Measurements from ENCODE around the gene C19orf38. TPM values are rescaled to one million over a fixed set of nuclear protein-coding genes. Genes with fewer than 3 reads are reported as not detected.

C19orf38 gene
- polyA plus RNA-seq, 1 donor from 2014 or later: not detected

GRCh38 chr19:10862561-10863106 is 14.4 kb downstream of the C19orf38 start:
- Histone ChIP-seq H3K27ac (ENCODE audit: low read length) (no peak overlapping the region), H3K4me2 (ENCODE audit: low read length) (no peak overlapping the region), H3K9me3 (ENCODE audit: low read length) (no peaks in the 10 kb centered on the region), H3K9me2 (ENCODE audit: insufficient read depth, low read length) (no peaks in the 10 kb centered on the region), H3K27me3 (ENCODE audit: insufficient read depth, low read depth, low read length) (no peaks in the 10 kb centered on the region), H3K9ac (ENCODE audit: low read length) (no peak overlapping the region), H4K20me1 (ENCODE audit: insufficient read depth) (no peaks in the 10 kb centered on the region), H3K36me3 (ENCODE audit: insufficient read depth, low read length) (no peaks in the 10 kb centered on the region), H3K79me2 (replicated peaks; ENCODE audit: insufficient read depth, low read length) (no peaks in the 10 kb centered on the region), H2AFZ (ENCODE audit: low read depth, low read length) (no peak overlapping the region), H3F3A (ENCODE audit: insufficient read depth, low read length, poor library complexity, severe bottlenecking) (no peaks in the 10 kb centered on the region), H3K4me3 (ENCODE audit: low read length) (no peak overlapping the region)
- TF ChIP-seq REST (IDR thresholded peaks at IDR 0.05; ENCODE audit: borderline replicate concordance) (no peak), EZH2 (IDR thresholded peaks at IDR 0.05; ENCODE audit: borderline replicate concordance, insufficient read depth, low read length, poor library complexity, severe bottlenecking) (no peak), RAD21 (conservative IDR thresholded peaks at IDR 0.05) (no peak), CTCF (IDR thresholded peaks at IDR 0.05; ENCODE audit: poor library complexity, severe bottlenecking) (no peak), SMC3 (conservative IDR thresholded peaks at IDR 0.05; ENCODE audit: poor library complexity) (no peak), EP300 (conservative IDR thresholded peaks at IDR 0.05; ENCODE audit: poor library complexity, severe bottlenecking) (no peak)

- no peaks in the 10 kb centered on the region for H3K9me2 ChIP-seq (ENCODE audit: insufficient read depth, low read length)
- H3K9ac ChIP-seq (ENCODE audit: low read length): no peak overlapping the region
- H3K79me2 ChIP-seq (replicated peaks; ENCODE audit: insufficient read depth, low read length): no peaks in the 10 kb centered on the region
- H3K36me3 ChIP-seq (ENCODE audit: insufficient read depth, low read length): no peaks in the 10 kb centered on the region
- H4K20me1 ChIP-seq (ENCODE audit: insufficient read depth): no peaks in the 10 kb centered on the region
- no peaks in the 10 kb centered on the region for H3F3A ChIP-seq (ENCODE audit: insufficient read depth, low read length, poor library complexity, severe bottlenecking)
- no peaks in the 10 kb centered on the region for H3K27me3 ChIP-seq (ENCODE audit: insufficient read depth, low read depth, low read length)
- no peak overlapping the region for H2AFZ ChIP-seq (ENCODE audit: low read depth, low read length)
- H3K4me2 ChIP-seq (ENCODE audit: low read length): no peak overlapping the region
- no peak overlapping the region for H3K4me3 ChIP-seq (ENCODE audit: low read length)
- H3K9me3 ChIP-seq (ENCODE audit: low read length): no peaks in the 10 kb centered on the region
- TF ChIP-seq MXI1 (conservative IDR thresholded peaks at IDR 0.05; ENCODE audit: poor library complexity, severe bottlenecking) (no peak), POLR2AphosphoS5 (IDR thresholded peaks at IDR 0.05) (no peak), SMC3 (conservative IDR thresholded peaks at IDR 0.05; ENCODE audit: poor library complexity) (no peak)
- H3K27ac ChIP-seq (ENCODE audit: low read length): no peak overlapping the region
Measured at GRCh38 chr19:10863107-10863717, 15.0 kb downstream of the C19orf38 start.

Measured in neural cell (in vitro differentiated cells).